ENCODE results near the gene CACNA2D2.

The CACNA2D2 gene

GRCh38 chr3:50473768-50474167 is 29.7 kb downstream of the CACNA2D2 start:
- no peak overlapping the region for H3K27ac ChIP-seq
- no peak for TF ChIP-seq ZFX (IDR thresholded peaks at IDR 0.05)
- TF ChIP-seq CTCF (conservative IDR thresholded peaks at IDR 0.05): no peak

- TF ChIP-seq CTCF (conservative IDR thresholded peaks at IDR 0.05) (no peak), ZFX (IDR thresholded peaks at IDR 0.05) (no peak)
- H3K27ac ChIP-seq: no peak overlapping the region
These were observed 30.5 kb downstream of the CACNA2D2 start for GRCh38 chr3:50472958-50473357.

GRCh38 chr3:50470658-50471057 is 32.8 kb downstream of the CACNA2D2 start:
- H3K27ac ChIP-seq: no peak overlapping the region
- TF ChIP-seq ZFX (IDR thresholded peaks at IDR 0.05) (no peak), CTCF (conservative IDR thresholded peaks at IDR 0.05) (no peak)

- no peak for TF ChIP-seq ZFX (IDR thresholded peaks at IDR 0.05)
- TF ChIP-seq CTCF (conservative IDR thresholded peaks at IDR 0.05): no peak
- H3K27ac ChIP-seq: no peak overlapping the region
These were observed 35.5 kb downstream of the CACNA2D2 start for GRCh38 chr3:50467919-50468318.

GRCh38 chr3:50466177-50466576 is 37.3 kb downstream of the CACNA2D2 start:
- no peak overlapping the region for H3K27ac ChIP-seq
- TF ChIP-seq ZFX (IDR thresholded peaks at IDR 0.05) (no peak), CTCF (conservative IDR thresholded peaks at IDR 0.05) (no peak)

GRCh38 chr3:50464569-50464968 is 38.9 kb downstream of the CACNA2D2 start:
- no peak overlapping the region for H3K27ac ChIP-seq
- TF ChIP-seq CTCF (conservative IDR thresholded peaks at IDR 0.05) (no peak), ZFX (IDR thresholded peaks at IDR 0.05) (no peak)

GRCh38 chr3:50459785-50460184 is 43.6 kb downstream of the CACNA2D2 start:
- H3K27ac ChIP-seq: no peak overlapping the region
- TF ChIP-seq CTCF (conservative IDR thresholded peaks at IDR 0.05): no peak
- no peak for TF ChIP-seq ZFX (IDR thresholded peaks at IDR 0.05)
